Mucosa of descending colon (tissue), 3 donors: Measurements from ENCODE around the gene CRIP1. TPM values are rescaled to one million over a fixed set of nuclear protein-coding genes. Genes with fewer than 3 reads are reported as not detected.

ENCODE experiments used
- ATAC-seq: fragments of 200-7000 bp; cut with Tn5 transposase; one replicate; pipeline ENCODE4 v1.9.1; 2020; ENCODE audit warnings: mild to moderate bottlenecking, moderate library complexity
- DNase-seq, 3 donors: peaks; one replicate each; pipeline ENCODE4 v3.0.0-alpha.2; 2020
- H3K36me3 ChIP-seq: fragments of 200-600 bp; one replicate; pipeline ENCODE4 v1.8.0; 2021; ENCODE audit warnings: low read depth, mild to moderate bottlenecking
- H3K4me1 ChIP-seq: fragments of 200-600 bp; one replicate; pipeline ENCODE4 v1.8.0; 2021; ENCODE audit warnings: low read depth, mild to moderate bottlenecking
- H3K4me3 ChIP-seq: fragments of 200-600 bp; one replicate; pipeline ENCODE4 v1.8.0; 2021; ENCODE audit warnings: mild to moderate bottlenecking
- H3K9me3 ChIP-seq: fragments of 200-600 bp; one replicate; pipeline ENCODE4 v1.8.0; 2021; ENCODE audit warnings: mild to moderate bottlenecking
- CTCF ChIP-seq: fragments of 200-600 bp; IDR thresholded peaks from one replicate; pipeline ENCODE4 v1.8.0; 2022; ENCODE audit warnings: antibody characterized with exemption, mild to moderate bottlenecking
- intact Hi-C, 2 donors: fragments of 100-400 bp; cut with DNase I in 1 of 2; cut with micrococcal nuclease in 1 of 2; formaldehyde crosslinking; loops; one replicate each; pipeline versions ENCODE4 v1.11.0 to v1.11.1; 2022; cut with DNase I, micrococcal nuclease
- total RNA-seq, 3 donors: library from RNA; stranded (reverse); fragmentation: NEBNext Ultra II Directional in 2 of 3; extraction: Animal tissue kit (Norgen Biotek cat#: 25700) in 2 of 3; gene quantifications; one replicate each; pipeline versions ENCODE4 v1.2.1 to v1.2.4, GENCODE V29; 2021 to 2023
- donor health status: DM: no; HTN: no; CAD: no; lungs with moderate emphysema.
- donor health status: DM: no; HTN: no; CAD: no.
- donor health status: DM: no; HTN: yes; CAD: no.

The CRIP1 gene
- total RNA-seq, 3 donors from 2014 or later, result 41.3 to 144 (median 142) TPM

- intact Hi-C loops, result no loop called here
- Histone ChIP-seq H3K9me3 (no peaks in the 10 kb centered on the region), H3K36me3 (no peaks in the 10 kb centered on the region), H3K4me1 (no peaks in the 10 kb centered on the region), H3K4me3 (no peak overlapping the region)
- TF ChIP-seq CTCF, result no peak
- ATAC-seq, result peak; percentile 8
- DNase-seq, result no peak
Measured at GRCh38 chr14:105456736-105457617, 29.7 kb upstream of the CRIP1 start.

- intact Hi-C loops, result no loop called here
- no peak overlapping the region for H3K4me3 ChIP-seq
- H3K36me3 ChIP-seq, result no peaks in the 10 kb centered on the region
- H3K9me3 ChIP-seq, result no peaks in the 10 kb centered on the region
- DNase-seq, result no peak
- no peak for ATAC-seq
- TF ChIP-seq CTCF, result no peak
- no peaks in the 10 kb centered on the region for H3K4me1 ChIP-seq
Measured at GRCh38 chr14:105458010-105458409, 28.7 kb upstream of the CRIP1 start.

GRCh38 chr14:105458571-105458970 lies 28.1 kb upstream of the CRIP1 start:
- Histone ChIP-seq H3K36me3 (no peaks in the 10 kb centered on the region), H3K4me1 (no peaks in the 10 kb centered on the region), H3K9me3 (no peaks in the 10 kb centered on the region), H3K4me3 (no peak overlapping the region)
- DNase-seq (no peak), ATAC-seq (no peak)
- TF ChIP-seq CTCF, result no peak
- intact Hi-C loops, result no loop called here

GRCh38 chr14:105460116-105460515 lies 26.6 kb upstream of the CRIP1 start:
- no peaks in the 10 kb centered on the region for H3K36me3 ChIP-seq
- no peaks in the 10 kb centered on the region for H3K9me3 ChIP-seq
- no peak for ATAC-seq
- no peak overlapping the region for H3K4me3 ChIP-seq
- intact Hi-C loops, result no loop called here
- H3K4me1 ChIP-seq, result no peaks in the 10 kb centered on the region
- TF ChIP-seq CTCF, result no peak
- no peak for DNase-seq

- intact Hi-C loops, result no loop called here
- TF ChIP-seq CTCF, result no peak
- DNase-seq, result no peak
- ATAC-seq, result no peak
- H3K4me1 ChIP-seq, result no peaks in the 10 kb centered on the region
- no peaks in the 10 kb centered on the region for H3K9me3 ChIP-seq
- no peak overlapping the region for H3K4me3 ChIP-seq
- H3K36me3 ChIP-seq, result no peaks in the 10 kb centered on the region
Measured at GRCh38 chr14:105460616-105461015, 26.1 kb upstream of the CRIP1 start.
